ENCODE data around the gene MSI1. TPM values are rescaled to one million over a fixed set of nuclear protein-coding genes. Genes with fewer than 3 reads are reported as not detected.

The MSI1 gene
- total and polyA plus RNA-seq, 10 of the 15 experiments (the other 5 are each of a cell fraction or from before 2014, with no cell fraction given) = 0.04 TPM; not detected in 9

GRCh38 chr12:120370343-120371243 lies 1.6 kb upstream of the MSI1 start:
- BruUV-seq (replicated peaks) = no TSS peak
- no peak overlapping the region for H3K4me2 ChIP-seq (ENCODE audit: control insufficient read depth, insufficient read depth)
- TF ChIP-seq ETV6 (conservative IDR thresholded peaks at IDR 0.05 in 1 of 2, IDR thresholded peaks at IDR 0.05 in 1 of 2; ENCODE audit: borderline replicate concordance in 1 of 2, low read depth in 1 of 2) (no peak), GATAD2B (conservative IDR thresholded peaks at IDR 0.05; ENCODE audit: low read depth) (no peak), ZNF207 (IDR thresholded peaks at IDR 0.05; ENCODE audit: borderline replicate concordance) (no peak), ZBTB33 (IDR thresholded peaks at IDR 0.05) (no peak), ZNF24 (IDR thresholded peaks at IDR 0.05) (no peak), SREBF1 (IDR thresholded peaks at IDR 0.05; ENCODE audit: low read length) (no peak)
- ChIA-PET SMC1A (ENCODE audit: uncharacterized antibody, unreplicated experiment) (no interaction called here), RAD21 (ENCODE audit: unreplicated experiment) (no interaction called here), POLR2A (no interaction called here), CTCF (interaction anchor here (0.6 kb wide), 1 partner anchor 46 kb away, joined by 3 read pairs; no protein-coding TSS in a partner anchor)
- in situ Hi-C loops (cut with MboI) (no loop called here), intact Hi-C loops (cut with micrococcal nuclease; ENCODE audit: unreplicated experiment) (no loop called here)
- no peak overlapping the region for H2AFZ ChIP-seq (ENCODE audit: control insufficient read depth, low read depth, low read length)
- DNase-seq (ENCODE audit: low read depth, low spot score) = no peak
- peaks cover 10 to 15% of the 10 kb centered on the region in 2 experiments for H3K27me3 ChIP-seq (replicated peaks in 1 of 2; ENCODE audit: control insufficient read depth in 2 of 2, insufficient read depth in 2 of 2, low read length in 1 of 2)
- no peak overlapping the region for H3K9ac ChIP-seq (ENCODE audit: control insufficient read depth, insufficient read depth, low read length)
- no peaks in the 10 kb centered on the region for H3K79me2 ChIP-seq (ENCODE audit: control insufficient read depth, insufficient read depth, low read length)
- FAIRE-seq = no peak
- H3K27ac ChIP-seq (ENCODE audit: control insufficient read depth, insufficient read depth) = no peak overlapping the region
- H3K9me3 ChIP-seq (replicated peaks; ENCODE audit: control insufficient read depth, insufficient read depth, low read length) = no peaks in the 10 kb centered on the region
- H3K4me1 ChIP-seq (ENCODE audit: control insufficient read depth, insufficient read depth, low read length) = no peaks in the 10 kb centered on the region
- H3K36me3 ChIP-seq (ENCODE audit: control insufficient read depth in 2 of 2, insufficient read depth in 2 of 2, low read length in 1 of 2) = no peaks in the 10 kb centered on the region
- no peak overlapping the region for H3K4me3 ChIP-seq
- ATAC-seq = no peak
- H4K20me1 ChIP-seq (ENCODE audit: control insufficient read depth, insufficient read depth) = no peaks in the 10 kb centered on the region
- 36% methylated on average over 7 of the region's 7 CpGs for WGBS (ENCODE audit: insufficient coverage, insufficient replicate concordance, low lambda C conversion rate, missing lambda C conversion rate)

Measured in GM12878 (cell line).